CD4-positive, alpha-beta T cell (primary cell): ENCODE measurements around the gene APP. TPM values are rescaled to one million over a fixed set of nuclear protein-coding genes. Genes with fewer than 3 reads are reported as not detected.

Source experiments
- ATAC-seq: fragments of 200-7000 bp; cut with Tn5 transposase; one replicate; pipeline ENCODE4 v1.10.0; 2022; ENCODE audit warnings: mild to moderate bottlenecking; ENCODE audit not compliant: poor library complexity
- CTCF ChIA-PET: fragments of 350-600 bp; sonication (Branson Sonifier 250); formaldehyde crosslinking; loops from one replicate; lab custom pipeline; 2021; ENCODE audit warnings: antibody characterized with exemption, inconsistent platforms; lab: Charles Lee
- POLR2A ChIA-PET: fragments of 350-600 bp; sonication (Branson Sonifier 250); formaldehyde crosslinking; loops from one replicate; lab custom pipeline; 2021; ENCODE audit warnings: antibody characterized with exemption, inconsistent platforms; lab: Charles Lee
- DNase-seq, 14 experiments: peaks; one replicate each; pipeline ENCODE4 v3.0.0-alpha.2; 2013 to 2020; ENCODE audit warnings: mixed read lengths in 2 of 14
- H3K27ac ChIP-seq, 2 donors: one replicate each; pipeline versions ENCODE4 v1.5.1 to v1.7.0; 2013; ENCODE audit warnings: low read length in 2 of 2, low read depth in 1 of 2, mild to moderate bottlenecking in 1 of 2
- H3K27me3 ChIP-seq, 2 experiments: 1 replicate in 1 of 2; 2 replicates in 1 of 2; pipeline versions ENCODE4 v1.6.1 to v1.7.0; 2013; ENCODE audit warnings: low read length in 2 of 2, control low read depth in 1 of 2, mild to moderate bottlenecking in 1 of 2, moderate library complexity in 1 of 2; ENCODE audit not compliant: insufficient read depth in 2 of 2, control insufficient read depth in 1 of 2
- H3K36me3 ChIP-seq: one replicate; pipeline ENCODE4 v1.6.1; 2013; ENCODE audit warnings: low read length, control low read depth; ENCODE audit not compliant: insufficient read depth
- H3K4me1 ChIP-seq: one replicate; pipeline ENCODE4 v1.6.1; 2013; ENCODE audit warnings: low read length, control low read depth; ENCODE audit not compliant: insufficient read depth
- H3K4me3 ChIP-seq: one replicate; pipeline ENCODE4 v1.5.1; 2013; ENCODE audit warnings: mild to moderate bottlenecking, low read length, moderate library complexity
- H3K9me3 ChIP-seq, 2 experiments: 1 replicate in 1 of 2; 2 replicates in 1 of 2; pipeline versions ENCODE4 v1.6.1 to v1.7.0; 2013; ENCODE audit warnings: low read length in 2 of 2, mild to moderate bottlenecking in 2 of 2, control low read depth in 1 of 2, moderate library complexity in 1 of 2; ENCODE audit not compliant: control insufficient read depth in 1 of 2, insufficient read depth in 1 of 2
- H3K27ac Mint-ChIP-seq: one replicate; pipeline ENCODE4 v1.8.0; 2020; ENCODE audit warnings: mixed read lengths
- H3K27me3 Mint-ChIP-seq: one replicate; pipeline ENCODE4 v1.8.0; 2021; ENCODE audit warnings: mixed read lengths
- H3K36me3 Mint-ChIP-seq: one replicate; pipeline ENCODE4 v1.8.0; 2021; ENCODE audit warnings: low read depth, mixed read lengths
- H3K4me1 Mint-ChIP-seq: one replicate; pipeline ENCODE4 v1.8.0; 2021; ENCODE audit warnings: low read depth, mixed read lengths
- H3K4me3 Mint-ChIP-seq: one replicate; pipeline ENCODE4 v1.8.0; 2020; ENCODE audit warnings: mild to moderate bottlenecking, mixed read lengths
- H3K9me3 Mint-ChIP-seq: one replicate; pipeline ENCODE4 v1.8.0; 2020; ENCODE audit warnings: mixed read lengths
- intact Hi-C, 2 experiments: fragments of 100-400 bp; cut with DNase I in 1 of 2; cut with micrococcal nuclease in 1 of 2; formaldehyde crosslinking; loops; one replicate each; pipeline versions ENCODE4 v1.15.1 to v1.9.0; 2023 to 2025; cut with DNase I, micrococcal nuclease
- total RNA-seq, 174 experiments: library from RNA in 2 of 174; stranded (reverse) in 2 of 174; gene quantifications; one replicate each; pipeline ENCODE4 v1.2.3 and lab custom pipeline; 2021 to 2026
- TF ChIP-seq, protein P1 (sequence below): fragments of 200-600 bp; IDR thresholded peaks from one replicate; pipeline ENCODE4 v1.8.0; 2022; ENCODE audit warnings: antibody characterized with exemption, mild to moderate bottlenecking

The APP gene
- total RNA-seq, 2 experiments from 2014 or later, result 43.6 to 44.4 TPM

DNA sequence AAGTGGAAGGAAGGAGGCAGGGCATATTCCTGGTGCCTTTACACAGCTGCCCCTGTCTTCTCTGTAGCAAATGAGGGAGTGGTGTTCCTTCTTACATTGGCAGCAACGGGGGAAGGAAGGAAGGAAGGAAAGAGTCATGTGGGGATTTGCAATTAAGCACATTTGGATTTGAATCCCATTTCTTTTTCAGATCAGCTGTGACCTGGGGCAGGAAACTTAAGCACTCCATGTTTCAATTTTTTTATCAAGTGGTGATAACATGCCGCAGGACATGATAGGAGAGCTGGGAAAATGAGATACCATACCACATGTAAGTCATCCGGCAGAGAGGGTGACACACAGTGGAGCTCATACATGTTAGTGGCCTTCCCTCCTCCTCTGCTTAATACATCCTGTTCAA, 186.8 kb downstream of the APP start:
- ChIA-PET CTCF (no interaction called here), POLR2A (no interaction called here)
- no peaks in the 10 kb centered on the region for H3K4me1 ChIP-seq
- no peak overlapping the region for H3K27ac ChIP-seq
- intact Hi-C loops, result no loop called here
- ATAC-seq, result no peak
- H3K4me3 Mint-ChIP-seq, result no peak overlapping the region
- no peaks in the 10 kb centered on the region for H3K27me3 Mint-ChIP-seq
- H3K9me3 ChIP-seq, result no peaks in the 10 kb centered on the region
- H3K9me3 Mint-ChIP-seq, result no peaks in the 10 kb centered on the region
- no peak for DNase-seq
- peaks cover 3% of the 10 kb centered on the region for H3K36me3 ChIP-seq
- H3K27me3 ChIP-seq, result no peaks in the 10 kb centered on the region
- H3K27ac Mint-ChIP-seq, result no peak overlapping the region
- no peak overlapping the region for H3K4me3 ChIP-seq
- peaks cover 33% of the 10 kb centered on the region for H3K36me3 Mint-ChIP-seq
- no peaks in the 10 kb centered on the region for H3K4me1 Mint-ChIP-seq
- TF ChIP-seq, protein P1, sequence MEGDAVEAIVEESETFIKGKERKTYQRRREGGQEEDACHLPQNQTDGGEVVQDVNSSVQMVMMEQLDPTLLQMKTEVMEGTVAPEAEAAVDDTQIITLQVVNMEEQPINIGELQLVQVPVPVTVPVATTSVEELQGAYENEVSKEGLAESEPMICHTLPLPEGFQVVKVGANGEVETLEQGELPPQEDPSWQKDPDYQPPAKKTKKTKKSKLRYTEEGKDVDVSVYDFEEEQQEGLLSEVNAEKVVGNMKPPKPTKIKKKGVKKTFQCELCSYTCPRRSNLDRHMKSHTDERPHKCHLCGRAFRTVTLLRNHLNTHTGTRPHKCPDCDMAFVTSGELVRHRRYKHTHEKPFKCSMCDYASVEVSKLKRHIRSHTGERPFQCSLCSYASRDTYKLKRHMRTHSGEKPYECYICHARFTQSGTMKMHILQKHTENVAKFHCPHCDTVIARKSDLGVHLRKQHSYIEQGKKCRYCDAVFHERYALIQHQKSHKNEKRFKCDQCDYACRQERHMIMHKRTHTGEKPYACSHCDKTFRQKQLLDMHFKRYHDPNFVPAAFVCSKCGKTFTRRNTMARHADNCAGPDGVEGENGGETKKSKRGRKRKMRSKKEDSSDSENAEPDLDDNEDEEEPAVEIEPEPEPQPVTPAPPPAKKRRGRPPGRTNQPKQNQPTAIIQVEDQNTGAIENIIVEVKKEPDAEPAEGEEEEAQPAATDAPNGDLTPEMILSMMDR, result no peak

DNA sequence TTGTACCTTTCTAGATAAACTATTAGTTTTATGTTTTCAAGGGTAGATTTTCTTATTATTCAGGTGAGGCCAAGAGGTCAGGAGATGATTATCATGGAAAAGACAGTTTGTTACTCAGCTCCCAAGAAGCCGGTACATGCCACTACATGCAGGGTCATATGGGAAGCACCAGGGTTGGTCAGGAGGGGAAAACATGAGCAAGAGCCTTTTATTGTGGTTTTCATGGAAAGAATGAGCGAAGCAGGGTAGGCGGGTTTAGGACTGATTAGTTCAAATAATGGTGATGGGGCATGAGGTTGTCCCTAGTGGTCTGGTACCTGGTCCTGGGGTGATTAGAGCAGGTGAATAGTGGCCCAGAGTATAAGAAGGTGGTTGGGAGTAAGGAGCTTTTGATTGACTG, 189.9 kb downstream of the APP start:
- ATAC-seq (no peak), DNase-seq (no peak)
- Mint-ChIP-seq H3K9me3 (no peaks in the 10 kb centered on the region), H3K27ac (no peak overlapping the region), H3K36me3 (peaks cover 54% of the 10 kb centered on the region), H3K27me3 (no peaks in the 10 kb centered on the region), H3K4me1 (peaks cover 18% of the 10 kb centered on the region), H3K4me3 (no peak overlapping the region)
- Histone ChIP-seq H3K27me3 (no peaks in the 10 kb centered on the region), H3K9me3 (no peaks in the 10 kb centered on the region), H3K36me3 (peaks cover 5% of the 10 kb centered on the region), H3K4me1 (no peaks in the 10 kb centered on the region), H3K27ac (no peak overlapping the region), H3K4me3 (no peak overlapping the region)
- ChIA-PET POLR2A (no interaction called here), CTCF (no interaction called here)
- TF ChIP-seq, protein P1, result no peak
- intact Hi-C loops, result no loop called here

DNA sequence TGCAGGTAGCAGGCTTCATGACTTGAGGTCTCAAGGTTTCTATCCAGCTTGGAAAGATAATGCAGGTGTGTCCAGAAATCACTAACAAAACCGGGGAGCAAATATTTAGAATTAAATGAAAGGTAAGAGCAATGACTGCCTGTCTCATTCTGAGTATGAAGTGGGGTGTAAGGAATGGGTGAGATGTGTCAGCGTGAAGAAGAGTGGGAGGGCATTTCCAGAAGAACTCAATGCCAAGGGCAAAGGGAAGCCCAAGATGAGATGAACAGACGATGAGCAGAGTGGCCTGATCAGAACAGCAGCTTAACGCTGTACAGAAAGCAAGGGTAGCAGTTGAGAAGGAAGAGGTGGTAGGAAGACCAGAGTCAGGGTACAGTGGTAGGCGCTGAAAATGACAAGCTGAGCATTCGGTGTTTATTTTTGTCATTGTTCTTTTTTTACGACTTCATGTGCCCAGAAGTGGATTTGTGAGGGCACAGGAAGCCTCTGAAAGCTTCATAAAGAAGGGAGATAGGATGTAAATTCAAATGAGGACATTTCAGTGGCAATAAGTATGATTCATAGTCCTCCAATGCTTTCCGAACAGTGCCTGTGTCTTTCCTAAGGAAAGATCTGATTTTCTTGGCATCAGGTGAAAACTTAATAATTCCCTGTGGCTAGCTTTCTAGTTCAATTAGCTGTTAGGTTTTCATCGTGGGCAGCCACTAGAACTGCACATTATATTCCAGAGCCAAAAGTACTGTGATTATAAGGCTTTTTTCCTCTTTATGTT, 190.5 kb downstream of the APP start:
- no peaks in the 10 kb centered on the region for H3K9me3 Mint-ChIP-seq
- peaks cover 6% of the 10 kb centered on the region for H3K36me3 ChIP-seq
- no peak overlapping the region for H3K27ac ChIP-seq
- H3K27me3 ChIP-seq, result no peaks in the 10 kb centered on the region
- no peak overlapping the region for H3K4me3 Mint-ChIP-seq
- POLR2A ChIA-PET, result no interaction called here
- no peak overlapping the region for H3K4me3 ChIP-seq
- peaks cover 60% of the 10 kb centered on the region for H3K36me3 Mint-ChIP-seq
- ATAC-seq, result no peak
- TF ChIP-seq, protein P1, result no peak
- intact Hi-C loops, result no loop called here
- DNase-seq, result no peak
- no peaks in the 10 kb centered on the region for H3K4me1 ChIP-seq
- peaks cover 18% of the 10 kb centered on the region for H3K4me1 Mint-ChIP-seq
- no peaks in the 10 kb centered on the region for H3K9me3 ChIP-seq
- H3K27me3 Mint-ChIP-seq, result no peaks in the 10 kb centered on the region
- H3K27ac Mint-ChIP-seq, result no peak overlapping the region
- CTCF ChIA-PET, result no interaction called here
